Prostate gland (tissue), 1 donor: ENCODE results near the gene ARHGAP40.

Experiments
- POLR2A ChIP-seq: fragments of 450-650 bp; IDR thresholded peaks from one replicate; pipeline ENCODE4 v1.6.1; 2016; ENCODE audit warnings: antibody characterized with exemption, mild to moderate bottlenecking
- POLR2AphosphoS5 ChIP-seq: sonication (generic); formaldehyde crosslinking; IDR thresholded peaks from one replicate; pipeline ENCODE4 v1.6.1; 2017; ENCODE audit warnings: antibody characterized with exemption

GRCh38 chr20:38557174-38557573 lies 44.4 kb upstream of the ARHGAP40 start:
- TF ChIP-seq POLR2AphosphoS5, result no peak
- no peak for TF ChIP-seq POLR2A
